Mesendoderm (in vitro differentiated cells): ENCODE measurements around the gene FCRL6.

Source experiments
- DNase-seq: peaks from one replicate; pipeline ENCODE4 v3.0.0; 2013
- H2AK5ac ChIP-seq: 2 replicates; pipeline ENCODE4 v1.6.1; 2013; ENCODE audit warnings: low read length, inconsistent platforms
- H2BK120ac ChIP-seq: 2 replicates; pipeline ENCODE4 v1.6.1; 2013; ENCODE audit warnings: low read depth, mild to moderate bottlenecking, low read length, moderate library complexity, mixed read lengths
- H2BK15ac ChIP-seq: replicated peaks from 2 replicates; pipeline ENCODE4 v1.6.1; 2013; ENCODE audit warnings: low read depth, mild to moderate bottlenecking, moderate library complexity
- H2BK5ac ChIP-seq: 2 replicates; pipeline ENCODE4 v1.6.1; 2013; ENCODE audit warnings: low read length, inconsistent platforms
- H3K18ac ChIP-seq: 2 replicates; pipeline ENCODE4 v1.6.1; 2013; ENCODE audit warnings: mild to moderate bottlenecking, low read length, mixed read lengths
- H3K23ac ChIP-seq: one replicate; pipeline ENCODE4 v1.6.1; 2013; ENCODE audit warnings: low read length
- H3K27ac ChIP-seq: 2 replicates; pipeline ENCODE4 v1.5.1; 2013; ENCODE audit warnings: low read depth, mild to moderate bottlenecking, inconsistent platforms, low read length, moderate library complexity
- H3K27me3 ChIP-seq: 2 replicates; pipeline ENCODE4 v1.6.1; 2013; ENCODE audit warnings: low read length, control low read depth, mild to moderate bottlenecking, inconsistent platforms; ENCODE audit not compliant: insufficient read depth, poor library complexity
- H3K36me3 ChIP-seq: 2 replicates; pipeline ENCODE4 v1.6.1; 2013; ENCODE audit warnings: low read length, inconsistent platforms; ENCODE audit not compliant: control insufficient read depth, insufficient read depth
- H3K4ac ChIP-seq: one replicate; pipeline ENCODE4 v1.6.1; 2013; ENCODE audit warnings: low read depth, mild to moderate bottlenecking, low read length, moderate library complexity
- H3K4me1 ChIP-seq: 2 replicates; pipeline ENCODE4 v1.6.1; 2013; ENCODE audit warnings: low read depth, low read length, inconsistent platforms; ENCODE audit not compliant: control insufficient read depth
- H3K4me2 ChIP-seq: 2 replicates; pipeline ENCODE4 v1.6.1; 2013; ENCODE audit warnings: low read length
- H3K4me3 ChIP-seq: 2 replicates; pipeline ENCODE4 v1.5.1; 2013; ENCODE audit warnings: mild to moderate bottlenecking, low read length
- H3K56ac ChIP-seq: one replicate; pipeline ENCODE4 v1.6.1; 2013; ENCODE audit warnings: low read length
- H3K79me1 ChIP-seq: 2 replicates; pipeline ENCODE4 v1.6.1; 2013; ENCODE audit warnings: low read length, inconsistent platforms
- H3K79me2 ChIP-seq: 2 replicates; pipeline ENCODE4 v1.6.1; 2013; ENCODE audit warnings: mild to moderate bottlenecking, low read length; ENCODE audit not compliant: control insufficient read depth, insufficient read depth
- H3K9ac ChIP-seq: 2 replicates; pipeline ENCODE4 v1.6.1; 2013; ENCODE audit warnings: low read length, inconsistent platforms
- H4K5ac ChIP-seq: one replicate; pipeline ENCODE4 v1.6.1; 2013; ENCODE audit warnings: low read length
- H4K8ac ChIP-seq: one replicate; pipeline ENCODE4 v1.6.1; 2013; ENCODE audit warnings: low read depth, mild to moderate bottlenecking, control low read depth, low read length, moderate library complexity
- WGBS: extraction: QIAGEN DNeasy Blood & Tissue Kit; methylation state at CpG from one replicate; pipeline ENCODE4 v1.1.7; 2013; ENCODE audit warnings: low lambda C conversion rate, missing lambda C conversion rate; ENCODE audit not compliant: insufficient coverage; ENCODE audit errors: extremely low coverage; 5-methylcytosine and 5-hydroxymethylcytosine counted together

FCRL6 gene

GRCh38 chr1:159831412-159832141 lies 29.4 kb downstream of the FCRL6 start:
- Histone ChIP-seq H2BK5ac (no peak overlapping the region), H3K4ac (no peak overlapping the region), H3K79me1 (no peaks in the 10 kb centered on the region), H3K36me3 (no peaks in the 10 kb centered on the region), H2BK15ac (no peak overlapping the region), H3K27ac (no peak overlapping the region), H3K27me3 (no peaks in the 10 kb centered on the region), H3K4me3 (no peak overlapping the region), H3K23ac (no peak overlapping the region), H2AK5ac (no peak overlapping the region), H3K56ac (no peak overlapping the region), H3K18ac (no peak overlapping the region), H4K5ac (no peak overlapping the region), H3K4me2 (no peak overlapping the region), H2BK120ac (no peak overlapping the region), H3K4me1 (peaks cover 3% of the 10 kb centered on the region), H3K79me2 (no peaks in the 10 kb centered on the region), H4K8ac (no peak overlapping the region), H3K9ac (no peak overlapping the region)
- no CpG with 5 or more reads among the region's 7 CpGs for WGBS
- DNase-seq: peak; percentile 31

- H3K27me3 ChIP-seq: no peaks in the 10 kb centered on the region
- no peak overlapping the region for H3K4me2 ChIP-seq
- no peaks in the 10 kb centered on the region for H3K79me2 ChIP-seq
- H3K23ac ChIP-seq: no peak overlapping the region
- H4K5ac ChIP-seq: no peak overlapping the region
- WGBS: no CpG with 5 or more reads among the region's 2 CpGs
- no peaks in the 10 kb centered on the region for H3K79me1 ChIP-seq
- no peak overlapping the region for H2BK15ac ChIP-seq
- no peak overlapping the region for H3K9ac ChIP-seq
- no peak overlapping the region for H2BK5ac ChIP-seq
- no peaks in the 10 kb centered on the region for H3K36me3 ChIP-seq
- no peak overlapping the region for H3K27ac ChIP-seq
- H3K4ac ChIP-seq: no peak overlapping the region
- no peak overlapping the region for H4K8ac ChIP-seq
- H3K4me3 ChIP-seq: no peak overlapping the region
- H3K4me1 ChIP-seq: peaks cover 3% of the 10 kb centered on the region
- no peak overlapping the region for H2BK120ac ChIP-seq
- no peak overlapping the region for H2AK5ac ChIP-seq
- no peak for DNase-seq
- H3K18ac ChIP-seq: no peak overlapping the region
- H3K56ac ChIP-seq: no peak overlapping the region
These were observed 30.1 kb downstream of the FCRL6 start for GRCh38 chr1:159832309-159832708.

GRCh38 chr1:159835356-159835755 lies 33.2 kb downstream of the FCRL6 start:
- no peak overlapping the region for H2BK120ac ChIP-seq
- H2BK5ac ChIP-seq: no peak overlapping the region
- no peak overlapping the region for H3K9ac ChIP-seq
- no peak overlapping the region for H3K18ac ChIP-seq
- no peak for DNase-seq
- H3K27ac ChIP-seq: no peak overlapping the region
- no peaks in the 10 kb centered on the region for H3K79me1 ChIP-seq
- no peak overlapping the region for H2AK5ac ChIP-seq
- H2BK15ac ChIP-seq: no peak overlapping the region
- no peak overlapping the region for H3K4me3 ChIP-seq
- no peak overlapping the region for H4K8ac ChIP-seq
- no CpG with 5 or more reads among the region's 3 CpGs for WGBS
- no peak overlapping the region for H3K4me2 ChIP-seq
- no peak overlapping the region for H3K4ac ChIP-seq
- no peaks in the 10 kb centered on the region for H3K36me3 ChIP-seq
- H3K56ac ChIP-seq: no peak overlapping the region
- H3K27me3 ChIP-seq: no peaks in the 10 kb centered on the region
- H3K4me1 ChIP-seq: peaks cover 3% of the 10 kb centered on the region
- H3K23ac ChIP-seq: no peak overlapping the region
- no peak overlapping the region for H4K5ac ChIP-seq
- H3K79me2 ChIP-seq: no peaks in the 10 kb centered on the region

GRCh38 chr1:159835862-159836525 lies 33.8 kb downstream of the FCRL6 start:
- H3K79me1 ChIP-seq: no peaks in the 10 kb centered on the region
- DNase-seq: no peak
- H3K4me1 ChIP-seq: peaks cover 3% of the 10 kb centered on the region
- H3K18ac ChIP-seq: no peak overlapping the region
- no peak overlapping the region for H3K56ac ChIP-seq
- H3K23ac ChIP-seq: no peak overlapping the region
- no peak overlapping the region for H2BK120ac ChIP-seq
- no peak overlapping the region for H4K8ac ChIP-seq
- H3K27ac ChIP-seq: no peak overlapping the region
- H3K4me3 ChIP-seq: no peak overlapping the region
- no peak overlapping the region for H3K4ac ChIP-seq
- H2BK15ac ChIP-seq: no peak overlapping the region
- H3K4me2 ChIP-seq: no peak overlapping the region
- H4K5ac ChIP-seq: no peak overlapping the region
- H3K79me2 ChIP-seq: no peaks in the 10 kb centered on the region
- no peaks in the 10 kb centered on the region for H3K27me3 ChIP-seq
- H2AK5ac ChIP-seq: no peak overlapping the region
- no peak overlapping the region for H2BK5ac ChIP-seq
- no peaks in the 10 kb centered on the region for H3K36me3 ChIP-seq
- no peak overlapping the region for H3K9ac ChIP-seq
- WGBS: no CpG with 5 or more reads among the region's 8 CpGs

GRCh38 chr1:159838715-159839114 lies 36.6 kb downstream of the FCRL6 start:
- no peak overlapping the region for H3K56ac ChIP-seq
- H4K8ac ChIP-seq: no peak overlapping the region
- no peak overlapping the region for H2BK120ac ChIP-seq
- no peak overlapping the region for H3K4me3 ChIP-seq
- no peak overlapping the region for H2BK5ac ChIP-seq
- H3K36me3 ChIP-seq: no peaks in the 10 kb centered on the region
- H2AK5ac ChIP-seq: no peak overlapping the region
- H3K79me1 ChIP-seq: no peaks in the 10 kb centered on the region
- H4K5ac ChIP-seq: no peak overlapping the region
- H3K9ac ChIP-seq: no peak overlapping the region
- H2BK15ac ChIP-seq: no peak overlapping the region
- no peak overlapping the region for H3K4ac ChIP-seq
- no peaks in the 10 kb centered on the region for H3K27me3 ChIP-seq
- no peak for DNase-seq
- no peak overlapping the region for H3K27ac ChIP-seq
- no peaks in the 10 kb centered on the region for H3K4me1 ChIP-seq
- H3K23ac ChIP-seq: no peak overlapping the region
- no peaks in the 10 kb centered on the region for H3K79me2 ChIP-seq
- H3K18ac ChIP-seq: no peak overlapping the region
- WGBS: no CpG with 5 or more reads among the region's 1 CpG
- no peak overlapping the region for H3K4me2 ChIP-seq
